Left lung (tissue), 14 donors: ENCODE data around the gene SERPINE3. TPM values are rescaled to one million over a fixed set of nuclear protein-coding genes. Genes with fewer than 3 reads are reported as not detected.

ENCODE experiments used
- ATAC-seq: fragments of 200-7000 bp; cut with Tn5 transposase; one replicate; pipeline ENCODE4 v1.9.1; 2020; ENCODE audit warnings: moderate library complexity
- DNase-seq, 4 donors: peaks; one replicate each; pipeline ENCODE4 v3.0.0-alpha.2; 2013 to 2020
- H3K27ac ChIP-seq, 2 donors: fragments of 200-600 bp; sonication (generic) in 1 of 2; one replicate each; pipeline versions ENCODE4 v1.5.0 to v1.8.0; 2020 to 2021
- H3K27me3 ChIP-seq, 2 donors: fragments of 200-600 bp; sonication (generic) in 1 of 2; one replicate each; pipeline versions ENCODE4 v1.5.0 to v1.8.0; 2020 to 2021
- H3K36me3 ChIP-seq, 2 donors: fragments of 200-600 bp; sonication (generic) in 1 of 2; one replicate each; pipeline versions ENCODE4 v1.5.0 to v1.8.0; 2020 to 2021
- H3K4me1 ChIP-seq, 2 donors: fragments of 200-600 bp; one replicate each; pipeline ENCODE4 v1.8.0; 2021
- H3K4me3 ChIP-seq, 2 donors: fragments of 200-600 bp; sonication (generic) in 1 of 2; one replicate each; pipeline versions ENCODE4 v1.5.0 to v1.8.0; 2020 to 2021; ENCODE audit warnings: mild to moderate bottlenecking in 1 of 2
- H3K9me3 ChIP-seq, 2 donors: fragments of 200-600 bp; sonication (generic) in 1 of 2; one replicate each; pipeline versions ENCODE4 v1.5.0 to v1.8.0; 2020 to 2021
- CTCF ChIP-seq, 2 donors: fragments of 200-600 bp; sonication (generic) in 1 of 2; IDR thresholded peaks; one replicate each; pipeline versions ENCODE4 v1.5.0 to v1.8.0; 2021; ENCODE audit warnings: antibody characterized with exemption in 2 of 2
- intact Hi-C, 2 donors: fragments of 100-400 bp; cut with DNase I; formaldehyde crosslinking; loops; one replicate each; pipeline versions ENCODE4 v1.11.2 to v1.14.2; 2022
- long read RNA-seq, 12 donors: library from polyadenylated mRNA in 2 of 12; unstranded in 2 of 12; transcript quantifications; one replicate each; pipeline ENCODE4 v2.0.0 and lab custom pipeline, GENCODE V29; 2019 to 2026
- polyA plus RNA-seq, 6 donors: library from polyadenylated mRNA; unstranded; fragments of 120-200 nt; gene quantifications; one replicate each; pipeline ENCODE4 v1.2.1, GENCODE V29; 2013; ENCODE audit not compliant: insufficient read length in 6 of 6
- total RNA-seq, 2 donors: library from RNA; stranded (reverse); fragmentation: NEBNext Ultra II Directional; extraction: Animal tissue kit (Norgen Biotek cat#: 25700); gene quantifications; one replicate each; pipeline ENCODE4 v1.2.1, GENCODE V29; 2021
- donor health status: DM: no; HTN: yes; CAD: no.
- donor health status: DM: no; HTN: no; CAD: no.

The SERPINE3 gene
- total RNA-seq (not detected), polyA plus RNA-seq (1 to 10 TPM in 3 of 6 donors, under 1 TPM in 3; 0.52 to 1.2 (median 0.95) TPM)
- long read RNA-seq, donor 1, partial matches to known transcripts, result 21 of 21 reads
- long read RNA-seq, donor 1, other reads (novel, unspliced or antisense), result 0 of 21 reads
- long read RNA-seq, donor 2, partial matches to known transcripts, result 19 of 25 reads
- long read RNA-seq, donor 2, other reads (novel, unspliced or antisense), result 6 of 25 reads
- long read RNA-seq, donor 3, result 0 reads
- long read RNA-seq, donor 4, result 0 reads
- long read RNA-seq, donor 5, partial matches to known transcripts, result 13 of 13 reads
- long read RNA-seq, donor 5, other reads (novel, unspliced or antisense), result 0 of 13 reads
- long read RNA-seq, donor 6, partial matches to known transcripts, result 8 of 14 reads
- long read RNA-seq, donor 6, other reads (novel, unspliced or antisense), result 6 of 14 reads
- long read RNA-seq, donor 7, result 0 reads
- long read RNA-seq, donor 8, result 0 reads
- long read RNA-seq, donor 9, result 0 reads
- long read RNA-seq, donor 10, result 0 reads
- long read RNA-seq, donor 11, result 0 reads
- long read RNA-seq, donor 12, partial matches to known transcripts, result 17 of 17 reads
- long read RNA-seq, donor 12, other reads (novel, unspliced or antisense), result 0 of 17 reads

- H3K36me3 ChIP-seq, result no peaks in the 10 kb centered on the region
- H3K4me1 ChIP-seq, result no peaks in the 10 kb centered on the region
- H3K4me3 ChIP-seq, result no peak within 1 kb of the TSS
- ATAC-seq (no peak), DNase-seq (no peak)
- intact Hi-C loops, result no loop called here
- no peaks in the 10 kb centered on the region for H3K27me3 ChIP-seq
- no peak within 1 kb of the TSS for H3K27ac ChIP-seq
- TF ChIP-seq CTCF (IDR thresholded peaks at IDR 0.05), result no peak
- H3K9me3 ChIP-seq, result no peaks in the 10 kb centered on the region
Measured at GRCh38 chr13:51339354-51339753, at the start of gene SERPINE3. TSS of gene SERPINE3 (plus strand) at chr13:51339691. CDS start at chr13:51341092, 1,401 bp downstream.

GRCh38 chr13:51291341-51291740 lies 48.1 kb upstream of the SERPINE3 start:
- DNase-seq, result no peak
- Histone ChIP-seq H3K27ac (no peak overlapping the region), H3K4me3 (no peak overlapping the region), H3K27me3 (no peaks in the 10 kb centered on the region), H3K36me3 (no peaks in the 10 kb centered on the region), H3K9me3 (no peaks in the 10 kb centered on the region), H3K4me1 (no peaks in the 10 kb centered on the region)
- ATAC-seq, result no peak
- TF ChIP-seq CTCF (IDR thresholded peaks at IDR 0.05), result no peak
- intact Hi-C loops, result no loop called here

GRCh38 chr13:51292000-51292565 lies 47.4 kb upstream of the SERPINE3 start:
- H3K27me3 ChIP-seq, result no peaks in the 10 kb centered on the region
- TF ChIP-seq CTCF (IDR thresholded peaks at IDR 0.05), result no peak
- no peak for ATAC-seq

GRCh38 chr13:51297556-51297955 lies 41.9 kb upstream of the SERPINE3 start:
- H3K27me3 ChIP-seq, result no peaks in the 10 kb centered on the region
- intact Hi-C loops, result no loop called here
- ATAC-seq, result no peak
- no peak for DNase-seq
- no peak overlapping the region for H3K27ac ChIP-seq
- no peaks in the 10 kb centered on the region for H3K36me3 ChIP-seq
- TF ChIP-seq CTCF (IDR thresholded peaks at IDR 0.05), result no peak
- no peaks in the 10 kb centered on the region for H3K9me3 ChIP-seq
- no peak overlapping the region for H3K4me3 ChIP-seq
- H3K4me1 ChIP-seq, result no peaks in the 10 kb centered on the region

More at GRCh38 chr13:51292000-51292565, 47.4 kb upstream of the SERPINE3 start:
- no peak overlapping the region for H3K27ac ChIP-seq
- H3K36me3 ChIP-seq, result no peaks in the 10 kb centered on the region
- no peak for DNase-seq
- intact Hi-C loops, result no loop called here
- no peaks in the 10 kb centered on the region for H3K9me3 ChIP-seq
- no peaks in the 10 kb centered on the region for H3K4me1 ChIP-seq
- no peak overlapping the region for H3K4me3 ChIP-seq

- ATAC-seq (no peak), DNase-seq (no peak)
- no peaks in the 10 kb centered on the region for H3K27me3 ChIP-seq
- H3K36me3 ChIP-seq, result no peaks in the 10 kb centered on the region
- H3K4me1 ChIP-seq, result no peaks in the 10 kb centered on the region
- no peaks in the 10 kb centered on the region for H3K9me3 ChIP-seq
- intact Hi-C loops, result no loop called here
- no peak for TF ChIP-seq CTCF (IDR thresholded peaks at IDR 0.05)
- H3K4me3 ChIP-seq, result no peak overlapping the region
- no peak overlapping the region for H3K27ac ChIP-seq
Measured at GRCh38 chr13:51298812-51299211, 40.7 kb upstream of the SERPINE3 start.
